B cell (primary cell): ENCODE results near the gene IFT122. TPM values are rescaled to one million over a fixed set of nuclear protein-coding genes. Genes with fewer than 3 reads are reported as not detected.

Source experiments
- ATAC-seq: fragments of 200-7000 bp; cut with Tn5 transposase; one replicate; pipeline ENCODE4 v1.10.0; 2021; ENCODE audit warnings: low read depth, mild to moderate bottlenecking, moderate number of reproducible peaks, moderate library complexity
- CTCF ChIA-PET: fragments of 350-600 bp; sonication (Branson Sonifier 250); formaldehyde crosslinking; loops from one replicate; lab custom pipeline; 2021; ENCODE audit warnings: antibody characterized with exemption, inconsistent platforms; lab: Charles Lee
- POLR2A ChIA-PET: fragments of 350-600 bp; sonication (Branson Sonifier 250); formaldehyde crosslinking; loops from one replicate; lab custom pipeline; 2021; ENCODE audit warnings: antibody characterized with exemption; lab: Charles Lee
- DNase-seq: peaks from one replicate; pipeline ENCODE4 v3.0.0; 2013
- H2AFZ ChIP-seq: 2 replicates; pipeline ENCODE4 v1.6.1; 2012; ENCODE audit warnings: mild to moderate bottlenecking, low read depth, low read length; ENCODE audit not compliant: insufficient read depth, poor library complexity, severe bottlenecking
- H3K27ac ChIP-seq, 2 donors: 1 replicate in 1 of 2; 2 replicates in 1 of 2; pipeline ENCODE4 v1.5.1; 2012 to 2013; ENCODE audit warnings: low read length in 2 of 2, mild to moderate bottlenecking in 2 of 2, moderate library complexity in 1 of 2
- H3K27me3 ChIP-seq, 4 experiments: fragments of 200-600 bp in 1 of 4; sonication (generic) in 1 of 4; replicated peaks in 1 of 4; 1 replicate in 2 of 4; 2 replicates in 2 of 4; pipeline versions ENCODE4 v1.6.1 to v1.7.0; 2013 to 2016; ENCODE audit warnings: low read length in 3 of 4, mild to moderate bottlenecking in 2 of 4, mixed read lengths in 1 of 4, moderate library complexity in 1 of 4; ENCODE audit not compliant: insufficient read depth in 4 of 4, control insufficient read depth in 3 of 4; ENCODE audit errors: control extremely low read depth in 1 of 4
- H3K36me3 ChIP-seq, 2 experiments: replicated peaks in 1 of 2; 1 replicate in 1 of 2; 2 replicates in 1 of 2; pipeline versions ENCODE4 v1.6.1 to v1.7.1; 2013; ENCODE audit warnings: low read length in 1 of 2; ENCODE audit not compliant: insufficient read depth in 2 of 2, control insufficient read depth in 1 of 2; ENCODE audit errors: control extremely low read depth in 1 of 2, extremely low read depth in 1 of 2
- H3K4me1 ChIP-seq, 2 donors: fragments of 200-600 bp in 1 of 2; sonication (generic) in 1 of 2; 1 replicate in 1 of 2; 2 replicates in 1 of 2; pipeline versions ENCODE4 v1.5.1 to v1.6.1; 2013 to 2017; ENCODE audit warnings: low read length in 2 of 2; ENCODE audit not compliant: control insufficient read depth in 2 of 2, insufficient read depth in 2 of 2
- H3K4me2 ChIP-seq: replicated peaks from 2 replicates; pipeline ENCODE3; 2012; ENCODE audit warnings: mild to moderate bottlenecking, low read depth, low read length; ENCODE audit not compliant: poor library complexity, severe bottlenecking
- H3K4me3 ChIP-seq, 5 experiments: fragments of 200-600 bp in 1 of 5; sonication (generic) in 1 of 5; 1 replicate in 3 of 5; 2 replicates in 2 of 5; pipeline versions ENCODE4 v1.5.1 to v1.7.0; 2011 to 2016; ENCODE audit warnings: low read length in 4 of 5, mild to moderate bottlenecking in 4 of 5, low read depth in 2 of 5, control low read depth in 1 of 5, moderate library complexity in 1 of 5; ENCODE audit not compliant: insufficient read depth in 1 of 5; ENCODE audit errors: control extremely low read depth in 1 of 5, extremely low read depth in 1 of 5
- H3K79me2 ChIP-seq: fragments of 200-600 bp; sonication (generic); one replicate; pipeline ENCODE4 v1.6.0; 2016; ENCODE audit warnings: low read length; ENCODE audit not compliant: control insufficient read depth, insufficient read depth
- H3K9ac ChIP-seq: fragments of 200-600 bp; sonication (generic); 2 replicates; pipeline ENCODE4 v1.6.1; 2017; ENCODE audit warnings: mild to moderate bottlenecking, low read length, moderate library complexity
- H3K9me3 ChIP-seq, 3 donors: one replicate each; pipeline versions ENCODE4 v1.6.1 to v1.7.1; 2013; ENCODE audit warnings: low read length in 2 of 3; ENCODE audit not compliant: control insufficient read depth in 2 of 3, insufficient read depth in 1 of 3; ENCODE audit errors: control extremely low read depth in 1 of 3
- H4K20me1 ChIP-seq: 2 replicates; pipeline ENCODE4 v1.6.0; 2012; ENCODE audit warnings: mild to moderate bottlenecking, low read length; ENCODE audit not compliant: insufficient read depth, control insufficient read depth, poor library complexity, severe bottlenecking
- H3K27ac Mint-ChIP-seq: one replicate; pipeline ENCODE4 v1.8.0; 2021; ENCODE audit warnings: mixed read lengths
- H3K27me3 Mint-ChIP-seq: one replicate; pipeline ENCODE4 v1.8.0; 2021; ENCODE audit warnings: mixed read lengths
- H3K4me1 Mint-ChIP-seq: one replicate; pipeline ENCODE4 v1.8.0; 2021; ENCODE audit warnings: mixed read lengths
- H3K4me3 Mint-ChIP-seq: one replicate; pipeline ENCODE4 v1.8.0; 2021; ENCODE audit warnings: mixed read lengths
- H3K9me3 Mint-ChIP-seq: one replicate; pipeline ENCODE4 v1.8.0; 2022; ENCODE audit warnings: mixed read lengths; ENCODE audit not compliant: insufficient read depth
- CTCF ChIP-seq: fragments of 200-600 bp; IDR thresholded peaks from one replicate; pipeline ENCODE4 v1.8.0; 2022; ENCODE audit warnings: antibody characterized with exemption, mild to moderate bottlenecking
- EZH2 ChIP-seq: IDR thresholded peaks from 2 replicates; pipeline ENCODE4 v1.6.1; 2012; ENCODE audit warnings: borderline replicate concordance, low read depth, mild to moderate bottlenecking, moderate library complexity, low read length; ENCODE audit not compliant: insufficient read depth, poor library complexity, severe bottlenecking
- WGBS: methylation state at CpG from one replicate; pipeline ENCODE4 v1.1.5; 2013; ENCODE audit warnings: missing lambda C conversion rate; ENCODE audit not compliant: insufficient coverage; 5-methylcytosine and 5-hydroxymethylcytosine counted together
- intact Hi-C: fragments of 100-400 bp; cut with micrococcal nuclease; formaldehyde crosslinking; loops from one replicate; pipeline ENCODE4 v1.10.0; 2022
- polyA plus RNA-seq: library from polyadenylated mRNA; depleted of rRNA; stranded (reverse); fragments of >200 nt; gene quantifications from 2 replicates; pipeline ENCODE4 v1.2.3, GENCODE V29; 2012
- total RNA-seq, 2 donors: library from RNA; stranded (reverse); fragments of 120-200 nt in 1 of 2; gene quantifications; 1 replicate in 1 of 2; 2 replicates in 1 of 2; pipeline versions ENCODE4 v1.2.3 to v1.2.4, GENCODE V29; 2013 to 2022

The IFT122 gene
- total and polyA plus RNA-seq, 2 donors (not counting 1 experiment from before 2014, with no cell fraction given), result 14.0 to 34.3 TPM

- Mint-ChIP-seq H3K4me1 (peaks cover 14% of the 10 kb centered on the region), H3K27ac (peak overlapping the region; percentile 26), H3K4me3 (no peak overlapping the region), H3K27me3 (no peaks in the 10 kb centered on the region), H3K9me3 (no peaks in the 10 kb centered on the region)
- no peaks in the 10 kb centered on the region for H4K20me1 ChIP-seq
- H3K4me2 ChIP-seq, result peak overlapping the region; percentile 8
- DNase-seq, result no peak
- H3K79me2 ChIP-seq, result no peaks in the 10 kb centered on the region
- ChIA-PET POLR2A (no interaction called here), CTCF (no interaction called here)
- no peak overlapping the region for H2AFZ ChIP-seq
- intact Hi-C loops, result no loop called here
- WGBS, result no CpG with 5 or more reads among the region's 2 CpGs
- H3K9me3 ChIP-seq, result peaks cover 0 to 4% (median 0%) of the 10 kb centered on the region in 3 donors
- no peaks in the 10 kb centered on the region for H3K27me3 ChIP-seq
- no peak overlapping the region for H3K4me3 ChIP-seq
- no peak for ATAC-seq
- no peak overlapping the region for H3K9ac ChIP-seq
- H3K27ac ChIP-seq, result no peak overlapping the region
- H3K4me1 ChIP-seq, result peaks cover 0 to 9% of the 10 kb centered on the region in 2 donors
- TF ChIP-seq CTCF (no peak), EZH2 (no peak)
- H3K36me3 ChIP-seq, result no peaks in the 10 kb centered on the region
Observed at GRCh38 chr3:129409541-129409940, 30.5 kb upstream of the IFT122 start.

- no peaks in the 10 kb centered on the region for H4K20me1 ChIP-seq
- ChIA-PET CTCF (no interaction called here), POLR2A (no interaction called here)
- intact Hi-C loops, result no loop called here
- ATAC-seq (no peak), DNase-seq (no peak)
- H3K9me3 Mint-ChIP-seq, result no peaks in the 10 kb centered on the region
- no peak overlapping the region for H3K4me3 ChIP-seq
- no peak overlapping the region for H3K4me3 Mint-ChIP-seq
- WGBS, result 98% methylated on average over 13 of the region's 17 CpGs
- TF ChIP-seq EZH2 (no peak), CTCF (no peak)
- H3K9me3 ChIP-seq, result peaks cover 0 to 4% (median 0%) of the 10 kb centered on the region in 3 donors
- no peaks in the 10 kb centered on the region for H3K27me3 Mint-ChIP-seq
- no peak overlapping the region for H3K27ac Mint-ChIP-seq
- H3K27ac ChIP-seq, result no peak overlapping the region
- H3K9ac ChIP-seq, result no peak overlapping the region
- no peaks in the 10 kb centered on the region for H3K79me2 ChIP-seq
- H3K36me3 ChIP-seq, result no peaks in the 10 kb centered on the region
- no peaks in the 10 kb centered on the region for H3K27me3 ChIP-seq
- H3K4me1 ChIP-seq, result peaks cover 0 to 9% of the 10 kb centered on the region in 2 donors
- no peak overlapping the region for H2AFZ ChIP-seq
- peaks cover 14% of the 10 kb centered on the region for H3K4me1 Mint-ChIP-seq
- no peak overlapping the region for H3K4me2 ChIP-seq
Observed at GRCh38 chr3:129410971-129411370, 29.1 kb upstream of the IFT122 start.
